Right atrium auricular region (tissue), 2 donors: ENCODE data around the gene PPIP5K1. TPM values are rescaled to one million over a fixed set of nuclear protein-coding genes. Genes with fewer than 3 reads are reported as not detected.
"Not testable (repeated sequence)": the region's sequence is repeated elsewhere in the genome, so short reads cannot be mapped to it uniquely, and the experiment has no call there.

Source experiments
- DNase-seq: peaks from one replicate; pipeline ENCODE4 v3.0.0-alpha.2; 2019; ENCODE audit warnings: low spot score
- H3K27ac ChIP-seq, 2 donors: fragments of 200-600 bp; sonication (generic); 1 replicate in 1 of 2; 2 replicates in 1 of 2; pipeline ENCODE4 v1.5.1; 2016 to 2019
- H3K27me3 ChIP-seq, 2 donors: fragments of 200-600 bp; sonication (generic); one replicate each; pipeline versions ENCODE4 v1.5.1 to v1.6.0; 2017 to 2019
- H3K36me3 ChIP-seq: fragments of 200-600 bp; sonication (generic); one replicate; pipeline ENCODE4 v1.5.1; 2016
- H3K4me1 ChIP-seq, 2 donors: fragments of 200-600 bp; sonication (generic); one replicate each; pipeline versions ENCODE4 v1.5.1 to v1.6.0; 2017 to 2019
- H3K4me3 ChIP-seq, 2 donors: fragments of 200-600 bp; sonication (generic); 1 replicate in 1 of 2; 2 replicates in 1 of 2; pipeline ENCODE4 v1.5.1; 2017 to 2019; ENCODE audit warnings: mild to moderate bottlenecking in 1 of 2, moderate library complexity in 1 of 2
- H3K9me3 ChIP-seq, 2 donors: fragments of 200-600 bp; sonication (generic); one replicate each; pipeline ENCODE4 v1.5.1; 2019
- CTCF ChIP-seq, 2 donors: fragments of 200-600 bp; sonication (generic); IDR thresholded peaks; one replicate each; pipeline ENCODE4 v1.5.1; 2019; ENCODE audit warnings: antibody characterized with exemption in 2 of 2
- total RNA-seq, 2 donors: library from RNA; depleted of rRNA; stranded (reverse); fragments of >200 nt; gene quantifications; one replicate each; pipeline ENCODE4 v1.1.0, GENCODE V29; 2016

PPIP5K1 gene
- total RNA-seq, 2 donors from 2014 or later: 8.3 to 12.3 TPM

GRCh38 chr15:43545426-43545825, 44.6 kb downstream of the PPIP5K1 start:
- Histone ChIP-seq H3K27me3 (no peaks in the 10 kb centered on the region), H3K4me3 (no peak overlapping the region), H3K4me1 (no peaks in the 10 kb centered on the region), H3K9me3 (peaks cover 0 to 8% of the 10 kb centered on the region in 2 donors), H3K36me3 (no peaks in the 10 kb centered on the region), H3K27ac (no peak overlapping the region)
- DNase-seq: no peak
- TF ChIP-seq CTCF (IDR thresholded peaks at IDR 0.05): no peak

GRCh38 chr15:43544266-43544665, 45.7 kb downstream of the PPIP5K1 start:
- H3K36me3 ChIP-seq: no peaks in the 10 kb centered on the region
- H3K9me3 ChIP-seq: peaks cover 0 to 8% of the 10 kb centered on the region in 2 donors
- no peaks in the 10 kb centered on the region for H3K4me1 ChIP-seq
- DNase-seq: no peak
- H3K27ac ChIP-seq: no peak overlapping the region
- no peak overlapping the region for H3K4me3 ChIP-seq
- H3K27me3 ChIP-seq: no peaks in the 10 kb centered on the region
- no peak for TF ChIP-seq CTCF (IDR thresholded peaks at IDR 0.05)

- DNase-seq: no peak
- no peaks in the 10 kb centered on the region for H3K27me3 ChIP-seq
- no peak overlapping the region for H3K4me3 ChIP-seq
- no peak overlapping the region for H3K27ac ChIP-seq
- TF ChIP-seq CTCF (IDR thresholded peaks at IDR 0.05): no peak
- peaks cover 0 to 4% of the 10 kb centered on the region in 2 donors for H3K9me3 ChIP-seq
- H3K4me1 ChIP-seq: no peaks in the 10 kb centered on the region
- H3K36me3 ChIP-seq: no peaks in the 10 kb centered on the region
These were observed 48.2 kb downstream of the PPIP5K1 start for GRCh38 chr15:43541785-43542184.

GRCh38 chr15:43538091-43538490, 51.9 kb downstream of the PPIP5K1 start:
- TF ChIP-seq CTCF (IDR thresholded peaks at IDR 0.05): no peak
- no peaks in the 10 kb centered on the region for H3K4me1 ChIP-seq
- H3K27ac ChIP-seq: no peak overlapping the region
- no peak for DNase-seq
- H3K27me3 ChIP-seq: no peaks in the 10 kb centered on the region
- H3K36me3 ChIP-seq: peaks cover 12% of the 10 kb centered on the region
- H3K4me3 ChIP-seq: no peak overlapping the region
- no peaks in the 10 kb centered on the region for H3K9me3 ChIP-seq

GRCh38 chr15:43534897-43535296, 55.1 kb downstream of the PPIP5K1 start:
- no peak for DNase-seq
- H3K4me3 ChIP-seq: no peak overlapping the region

GRCh38 chr15:43532826-43533225, 57.2 kb downstream of the PPIP5K1 start:
- H3K9me3 ChIP-seq, H3K4me3 ChIP-seq, H3K4me1 ChIP-seq, DNase-seq, H3K27me3 ChIP-seq, H3K27ac ChIP-seq: not testable (repeated sequence)
- H3K36me3 ChIP-seq: peaks cover 12% of the 10 kb centered on the region

More at GRCh38 chr15:43534897-43535296, 55.1 kb downstream of the PPIP5K1 start:
- H3K27me3 ChIP-seq: no peaks in the 10 kb centered on the region
- no peaks in the 10 kb centered on the region for H3K9me3 ChIP-seq
- no peak for TF ChIP-seq CTCF (IDR thresholded peaks at IDR 0.05)
- peaks cover 0 to 4% of the 10 kb centered on the region in 2 donors for H3K4me1 ChIP-seq
- peaks cover 12% of the 10 kb centered on the region for H3K36me3 ChIP-seq
- H3K27ac ChIP-seq: no peak overlapping the region
